Uterus (tissue), 4 donors: Measurements from ENCODE around the gene CD300A. TPM values are rescaled to one million over a fixed set of nuclear protein-coding genes. Genes with fewer than 3 reads are reported as not detected.
"Not testable (repeated sequence)": the region's sequence is repeated elsewhere in the genome, so short reads cannot be mapped to it uniquely, and the experiment has no call there.

Experiments
- DNase-seq, 2 donors: peaks; one replicate each; pipeline ENCODE4 v3.0.0-alpha.2; 2019 to 2020
- H3K27ac ChIP-seq, 2 donors: fragments of 200-600 bp; sonication (generic); 1 replicate in 1 of 2; 2 replicates in 1 of 2; pipeline ENCODE4 v1.5.1; 2016 to 2018
- H3K27me3 ChIP-seq, 2 donors: fragments of 200-600 bp; sonication (generic); one replicate each; pipeline ENCODE4 v1.5.1; 2018 to 2019; ENCODE audit warnings: control low read depth in 1 of 2
- H3K36me3 ChIP-seq, 2 donors: fragments of 200-600 bp; sonication (generic); one replicate each; pipeline ENCODE4 v1.5.1; 2019; ENCODE audit warnings: control low read depth in 1 of 2
- H3K4me1 ChIP-seq, 2 donors: fragments of 200-600 bp; sonication (generic); one replicate each; pipeline ENCODE4 v1.5.1; 2018 to 2019; ENCODE audit warnings: control low read depth in 1 of 2
- H3K4me3 ChIP-seq, 2 donors: fragments of 200-600 bp; sonication (generic); 1 replicate in 1 of 2; 2 replicates in 1 of 2; pipeline ENCODE4 v1.5.1; 2018 to 2019; ENCODE audit warnings: mild to moderate bottlenecking in 1 of 2
- H3K9me3 ChIP-seq, 2 donors: fragments of 200-600 bp; sonication (generic); one replicate each; pipeline ENCODE4 v1.5.1; 2019; ENCODE audit warnings: control low read depth in 1 of 2
- CTCF ChIP-seq, 4 experiments: fragments of 200-600 bp in 2 of 4; fragments of 450-650 bp in 2 of 4; sonication (generic) in 2 of 4; IDR thresholded peaks; one replicate each; pipeline ENCODE4 v1.5.1; 2016 to 2019; ENCODE audit warnings: antibody characterized with exemption in 4 of 4, mild to moderate bottlenecking in 2 of 4, moderate library complexity in 1 of 4
- POLR2A ChIP-seq, 2 donors: fragments of 450-650 bp; IDR thresholded peaks; one replicate each; pipeline ENCODE4 v1.6.1; 2016; ENCODE audit warnings: antibody characterized with exemption in 2 of 2, mild to moderate bottlenecking in 1 of 2, moderate library complexity in 1 of 2
- intact Hi-C: fragments of 100-400 bp; cut with DNase I; formaldehyde crosslinking; loops from one replicate; pipeline ENCODE4 v1.15.1; 2023; ENCODE audit warnings: low total_unique reads
- total RNA-seq, 4 donors: library from RNA; depleted of rRNA in 3 of 4; stranded (reverse); fragments of >200 nt in 3 of 4; gene quantifications; one replicate each; pipeline versions ENCODE4 v1.1.0 to v1.2.4, GENCODE V29; 2014 to 2023
- donor health status: DM: yes; HTN: yes; CAD: no.

The CD300A gene
- total RNA-seq, 4 donors from 2014 or later = 3.2 to 10.9 (median 4.0) TPM; not detected in 1

DNA sequence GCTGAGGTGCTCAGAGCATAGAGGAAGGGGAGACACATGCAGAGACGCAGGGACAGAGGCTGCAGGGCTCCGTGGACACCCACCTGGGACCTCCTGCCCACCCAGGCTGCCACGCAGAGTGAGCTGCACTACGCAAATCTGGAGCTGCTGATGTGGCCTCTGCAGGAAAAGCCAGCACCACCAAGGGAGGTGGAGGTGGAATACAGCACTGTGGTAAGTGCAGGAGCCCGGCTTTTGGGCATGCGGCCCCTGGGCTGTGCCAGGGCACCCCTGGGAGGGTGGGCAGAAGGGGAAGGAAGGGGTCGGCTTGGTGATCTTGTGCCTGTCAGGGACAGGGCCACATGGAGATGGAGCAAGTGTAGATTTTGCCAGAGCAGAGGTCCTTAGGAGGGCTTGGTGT lies 15.2 kb downstream of the CD300A start:
- Histone ChIP-seq H3K27ac (no peak overlapping the region), H3K36me3 (no peaks in the 10 kb centered on the region), H3K4me3 (no peak overlapping the region), H3K27me3 (no peaks in the 10 kb centered on the region), H3K9me3 (no peaks in the 10 kb centered on the region), H3K4me1 (no peaks in the 10 kb centered on the region)
- TF ChIP-seq CTCF (IDR thresholded peaks at IDR 0.05) (no peak), POLR2A (IDR thresholded peaks at IDR 0.05) (no peak)
- intact Hi-C loops = no loop called here
- no peak for DNase-seq

DNA sequence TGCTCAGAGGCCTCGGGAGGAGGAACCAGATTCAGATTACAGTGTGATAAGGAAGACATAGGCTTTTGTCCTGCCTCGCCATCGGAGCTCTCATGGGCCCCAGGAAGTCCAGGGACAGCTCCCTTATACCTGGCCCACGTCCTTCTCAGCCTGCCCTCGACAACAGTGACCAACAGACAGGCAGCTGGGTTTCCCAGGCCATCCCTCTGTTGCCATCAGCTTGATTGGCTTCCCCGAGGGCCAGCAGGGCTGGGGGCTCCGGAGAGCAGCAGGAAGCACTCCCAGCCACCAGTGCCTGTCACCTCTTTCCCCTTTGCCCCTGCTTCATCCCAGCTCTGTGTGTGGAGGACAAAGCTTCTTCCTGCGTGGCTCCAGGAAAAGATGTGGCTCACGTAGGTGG lies 17.6 kb downstream of the CD300A start:
- intact Hi-C loops = no loop called here
- H3K27me3 ChIP-seq = no peaks in the 10 kb centered on the region

GRCh38 chr17:74485022-74485743 lies 18.7 kb downstream of the CD300A start:
- H3K27ac ChIP-seq = no peak overlapping the region
- H3K4me1 ChIP-seq = no peaks in the 10 kb centered on the region
- H3K4me3 ChIP-seq = no peak overlapping the region
- H3K27me3 ChIP-seq = no peaks in the 10 kb centered on the region
- no peak for DNase-seq
- intact Hi-C loops = no loop called here
- no peaks in the 10 kb centered on the region for H3K9me3 ChIP-seq
- H3K36me3 ChIP-seq = no peaks in the 10 kb centered on the region
- TF ChIP-seq POLR2A (IDR thresholded peaks at IDR 0.05) (no peak), CTCF (IDR thresholded peaks at IDR 0.05) (no peak)

More for the DNA sequence above, 17.6 kb downstream of the CD300A start:
- Histone ChIP-seq H3K9me3 (no peaks in the 10 kb centered on the region), H3K36me3 (no peaks in the 10 kb centered on the region), H3K27ac (no peak overlapping the region), H3K4me3 (no peak overlapping the region), H3K4me1 (no peaks in the 10 kb centered on the region)
- TF ChIP-seq CTCF (IDR thresholded peaks at IDR 0.05) (no peak), POLR2A (IDR thresholded peaks at IDR 0.05) (no peak)
- no peak for DNase-seq

DNA sequence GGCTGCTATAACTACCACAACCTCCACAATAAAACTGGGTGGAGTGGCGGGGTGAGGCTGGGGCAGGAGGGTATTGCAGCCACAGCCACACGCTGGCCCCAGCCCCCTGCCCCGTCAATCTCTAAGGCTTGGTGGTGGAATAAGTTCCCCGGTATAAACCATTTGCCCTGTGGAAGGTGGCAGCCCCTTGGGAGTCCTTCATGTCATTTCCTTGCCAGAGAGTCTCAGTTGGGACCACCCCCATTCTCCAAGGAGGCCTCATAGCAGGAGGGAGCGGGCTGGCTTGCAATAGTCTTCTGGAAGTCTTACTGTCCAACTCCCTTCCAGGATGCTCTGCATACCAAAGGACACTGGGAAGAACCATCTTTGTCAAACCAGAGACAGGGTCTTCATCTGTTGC lies 19.4 kb downstream of the CD300A start:
- no peak for TF ChIP-seq POLR2A (IDR thresholded peaks at IDR 0.05)
- TF ChIP-seq CTCF (IDR thresholded peaks at IDR 0.05) = no peak
- no peaks in the 10 kb centered on the region for H3K4me1 ChIP-seq
- H3K27me3 ChIP-seq = no peaks in the 10 kb centered on the region
- DNase-seq = no peak
- no peaks in the 10 kb centered on the region for H3K36me3 ChIP-seq
- intact Hi-C loops = no loop called here
- no peaks in the 10 kb centered on the region for H3K9me3 ChIP-seq
- H3K27ac ChIP-seq = no peak overlapping the region
- H3K4me3 ChIP-seq = no peak overlapping the region

DNA sequence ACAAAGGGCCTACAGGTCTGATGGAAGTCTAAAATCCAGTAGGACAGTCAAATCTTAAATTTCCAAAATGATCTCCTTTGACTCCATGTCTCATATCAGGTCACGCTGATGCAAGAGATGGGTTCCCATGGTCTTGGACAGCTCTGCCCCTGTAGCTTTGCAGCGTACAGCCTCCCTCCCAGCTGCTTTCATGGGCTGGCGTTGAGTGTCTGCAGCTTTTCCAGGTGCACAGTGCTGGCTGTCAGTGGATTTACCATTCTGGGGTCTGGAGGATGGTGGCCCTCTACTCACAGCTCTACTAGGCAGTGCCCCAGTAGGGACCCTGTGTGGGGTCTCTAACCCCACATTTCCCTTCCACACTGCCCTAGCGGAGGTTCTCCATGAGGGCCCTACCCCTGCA lies 21.8 kb downstream of the CD300A start:
- intact Hi-C loops, H3K4me1 ChIP-seq, DNase-seq, H3K27ac ChIP-seq, H3K36me3 ChIP-seq, H3K4me3 ChIP-seq, H3K9me3 ChIP-seq, H3K27me3 ChIP-seq: not testable (repeated sequence)

- no peaks in the 10 kb centered on the region for H3K4me1 ChIP-seq
- TF ChIP-seq POLR2A (IDR thresholded peaks at IDR 0.05) (no peak), CTCF (IDR thresholded peaks at IDR 0.05) (no peak)
- H3K9me3 ChIP-seq = no peaks in the 10 kb centered on the region
- intact Hi-C loops = no loop called here
- no peak overlapping the region for H3K27ac ChIP-seq
- H3K4me3 ChIP-seq = no peak overlapping the region
- H3K27me3 ChIP-seq = no peaks in the 10 kb centered on the region
- no peaks in the 10 kb centered on the region for H3K36me3 ChIP-seq
- no peak for DNase-seq
Observed at GRCh38 chr17:74490716-74491115, 24.3 kb downstream of the CD300A start.
